Kidney epithelial cell (primary cell): ENCODE measurements around the gene RING1. TPM values are rescaled to one million over a fixed set of nuclear protein-coding genes. Genes with fewer than 3 reads are reported as not detected.
A peak's percentile ranks its signal among the peaks of the same experiment; 100 is the strongest.

Experiments
- DNase-seq: peaks from one replicate; pipeline ENCODE4 v3.0.0-alpha.2; 2010; ENCODE audit warnings: low read depth
- H3K27me3 ChIP-seq: 2 replicates; pipeline ENCODE4 v1.6.0; 2011; ENCODE audit warnings: low read length; ENCODE audit not compliant: control insufficient read depth, insufficient read depth
- H3K36me3 ChIP-seq: 2 replicates; pipeline ENCODE4 v1.5.1; 2011; ENCODE audit warnings: low read length; ENCODE audit not compliant: control insufficient read depth, insufficient read depth
- H3K4me3 ChIP-seq: 2 replicates; pipeline ENCODE4 v1.5.1; 2011; ENCODE audit warnings: low read depth, mild to moderate bottlenecking, control low read depth, low read length
- CTCF ChIP-seq: IDR thresholded peaks from 2 replicates; pipeline ENCODE4 v1.5.1; 2011; ENCODE audit warnings: mild to moderate bottlenecking, moderate library complexity, low read length, control low read depth, inconsistent platforms; ENCODE audit not compliant: insufficient read depth, poor library complexity, severe bottlenecking
- total RNA-seq: library from RNA; depleted of rRNA; stranded (reverse); fragments of >200 nt; gene quantifications from 2 replicates; pipeline ENCODE4 v1.2.3, GENCODE V29; 2015

Gene RING1
- total RNA-seq, result 12.1 and 16.4 TPM in 2 replicates

GRCh38 chr6:33208091-33208967 is at the start of gene RING1:
Gene RING1 (plus strand): TSS chr6:33208500. CDS start chr6:33208823, 323 bp downstream.
- DNase-seq, result no peak
- H3K36me3 ChIP-seq, result peaks cover 4% of the 10 kb centered on the region
- no peaks in the 10 kb centered on the region for H3K27me3 ChIP-seq
- peak within 1 kb of the TSS; percentile 90 for H3K4me3 ChIP-seq
- TF ChIP-seq CTCF, result no peak

- no peaks in the 10 kb centered on the region for H3K36me3 ChIP-seq
- H3K27me3 ChIP-seq, result peaks cover 10% of the 10 kb centered on the region
- no peak overlapping the region for H3K4me3 ChIP-seq
- no peak for TF ChIP-seq CTCF
- no peak for DNase-seq
Observed at GRCh38 chr6:33160096-33160495, 48.2 kb upstream of the RING1 start.

- no peaks in the 10 kb centered on the region for H3K36me3 ChIP-seq
- TF ChIP-seq CTCF, result no peak
- no peak for DNase-seq
- peaks cover 14% of the 10 kb centered on the region for H3K27me3 ChIP-seq
- H3K4me3 ChIP-seq, result no peak overlapping the region
Observed at GRCh38 chr6:33160728-33161344, 47.5 kb upstream of the RING1 start.

- peak; percentile 95 for TF ChIP-seq CTCF
- DNase-seq, result no peak
- H3K27me3 ChIP-seq, result peaks cover 14% of the 10 kb centered on the region
- peak overlapping the region; percentile 34 for H3K4me3 ChIP-seq
- H3K36me3 ChIP-seq, result no peaks in the 10 kb centered on the region
Observed at GRCh38 chr6:33161354-33162331, 46.7 kb upstream of the RING1 start.

GRCh38 chr6:33163540-33163939 is 44.8 kb upstream of the RING1 start:
- peaks cover 14% of the 10 kb centered on the region for H3K27me3 ChIP-seq
- no peak for TF ChIP-seq CTCF

More at GRCh38 chr6:33163540-33163939, 44.8 kb upstream of the RING1 start:
- DNase-seq, result no peak
- Histone ChIP-seq H3K36me3 (no peaks in the 10 kb centered on the region), H3K4me3 (no peak overlapping the region)
